Measurements from ENCODE around the gene FOS. TPM values are rescaled to one million over a fixed set of nuclear protein-coding genes. Genes with fewer than 3 reads are reported as not detected.

The FOS gene
- total and polyA plus RNA-seq, 12 donors = 9.3 to 173 (median 53.2) TPM

- H3K4me1 ChIP-seq = peaks cover 5 to 38% (median 21%) of the 10 kb centered on the region in 9 donors
- H3K9me3 ChIP-seq = no peaks in the 10 kb centered on the region
- ATAC-seq (peak in 7 of 8 donors; percentile 29 to 62 (median 45)), DNase-seq (peak in 1 of 2 donors; percentile 61)
- intact Hi-C loops (cut with DNase I) = loop anchor here in 1 of 10 donors (10.0 kb wide), 1 partner anchor 58 kb away; no protein-coding TSS in a partner anchor
- H3K27ac ChIP-seq = peak overlapping the region in 1 of 10 donors; percentile 14
- no peaks in the 10 kb centered on the region for H3K27me3 ChIP-seq
- TF ChIP-seq CTCF (IDR thresholded peaks at IDR 0.05) = no peak
- H3K36me3 ChIP-seq = no peaks in the 10 kb centered on the region
- H3K4me3 ChIP-seq = no peak overlapping the region
- WGBS, 2 donors = 53 to 57% methylated on average over 12 of the region's 12 CpGs
Measured at GRCh38 chr14:75242546-75243273, 35.9 kb upstream of the FOS start.

- WGBS, 2 donors = 95 to 98% methylated on average over 5 of the region's 5 CpGs
- TF ChIP-seq CTCF (IDR thresholded peaks at IDR 0.05) = no peak
- Histone ChIP-seq H3K4me3 (no peak overlapping the region), H3K36me3 (no peaks in the 10 kb centered on the region), H3K27me3 (no peaks in the 10 kb centered on the region), H3K9me3 (no peaks in the 10 kb centered on the region), H3K27ac (no peak overlapping the region), H3K4me1 (peaks cover 1 to 38% (median 7%) of the 10 kb centered on the region in 9 donors)
- no peak for DNase-seq
- intact Hi-C loops (cut with DNase I) = loop anchor here in 1 of 10 donors (10.0 kb wide), 1 partner anchor 59 kb away; no protein-coding TSS in a partner anchor
- no peak for ATAC-seq
Measured at GRCh38 chr14:75244121-75244520, 34.5 kb upstream of the FOS start.

GRCh38 chr14:75246546-75247285 is 31.9 kb upstream of the FOS start:
- H3K27me3 ChIP-seq = no peaks in the 10 kb centered on the region
- no peak overlapping the region for H3K4me3 ChIP-seq
- ATAC-seq (no peak), DNase-seq (no peak)
- H3K36me3 ChIP-seq = no peaks in the 10 kb centered on the region
- intact Hi-C loops (cut with DNase I) = loop anchor here in 1 of 10 donors (10.0 kb wide), 1 partner anchor 62 kb away; no protein-coding TSS in a partner anchor
- no peaks in the 10 kb centered on the region for H3K9me3 ChIP-seq
- no peak for TF ChIP-seq CTCF (IDR thresholded peaks at IDR 0.05)
- peaks cover 0 to 47% (median 3%) of the 10 kb centered on the region in 9 donors for H3K4me1 ChIP-seq
- 90 to 94% methylated on average over 7 of the region's 7 CpGs for WGBS, 2 donors
- H3K27ac ChIP-seq = no peak overlapping the region

GRCh38 chr14:75247286-75247922 is 31.2 kb upstream of the FOS start:
- Histone ChIP-seq H3K27ac (peak overlapping the region in 1 of 10 donors; percentile 40), H3K27me3 (no peaks in the 10 kb centered on the region), H3K36me3 (no peaks in the 10 kb centered on the region), H3K9me3 (no peaks in the 10 kb centered on the region), H3K4me1 (peaks cover 0 to 49% (median 3%) of the 10 kb centered on the region in 9 donors), H3K4me3 (no peak overlapping the region)
- intact Hi-C loops (cut with DNase I) = loop anchor here in 1 of 10 donors (10.0 kb wide), 1 partner anchor 63 kb away; no protein-coding TSS in a partner anchor
- no peak for TF ChIP-seq CTCF (IDR thresholded peaks at IDR 0.05)
- no peak for ATAC-seq
- 48 to 49% methylated on average over 15 of the region's 15 CpGs for WGBS, 2 donors
- no peak for DNase-seq

All from heart right ventricle (tissue), 16 donors.